H1 (cell line): Measurements from ENCODE around the gene RAI14.

Experiments used
- CHD2 ChIP-seq: IDR thresholded peaks from 2 replicates; pipeline ENCODE4 v1.6.1; 2012; ENCODE audit warnings: low read length, improper control_type of control experiment
- CTBP2 ChIP-seq: IDR thresholded peaks from 2 replicates; pipeline ENCODE4 v1.7.0; 2011; ENCODE audit warnings: borderline replicate concordance, mild to moderate bottlenecking, moderate library complexity, mixed read lengths, low read length; ENCODE audit not compliant: insufficient read depth, insufficient read length
- EZH2 ChIP-seq: fragments of 200-600 bp; sonication (generic); IDR thresholded peaks from 2 replicates; pipeline ENCODE4 v1.7.1; 2012; ENCODE audit warnings: low read depth, mild to moderate bottlenecking, moderate library complexity, low read length, inconsistent platforms; ENCODE audit not compliant: severe bottlenecking
- JUN ChIP-seq: IDR thresholded peaks from 2 replicates; pipeline ENCODE4 v1.6.1; 2011; ENCODE audit warnings: low read depth, mild to moderate bottlenecking, improper control_type of control experiment, low read length
- POLR2AphosphoS5 ChIP-seq: IDR thresholded peaks from 2 replicates; pipeline ENCODE4 v1.6.1; 2011; ENCODE audit warnings: low read depth, low read length
- TAF1 ChIP-seq: IDR thresholded peaks from 2 replicates; pipeline ENCODE4 v1.6.1; 2011; ENCODE audit warnings: mild to moderate bottlenecking, low read depth, low read length
- YY1 ChIP-seq: IDR thresholded peaks from 2 replicates; pipeline ENCODE4 v1.6.1; 2011; ENCODE audit warnings: low read depth, mild to moderate bottlenecking, low read length
- TF ChIP-seq, protein P1 (sequence below): IDR thresholded peaks from 2 replicates; pipeline ENCODE4 v1.6.1; 2012; ENCODE audit warnings: low read length, inconsistent platforms

DNA sequence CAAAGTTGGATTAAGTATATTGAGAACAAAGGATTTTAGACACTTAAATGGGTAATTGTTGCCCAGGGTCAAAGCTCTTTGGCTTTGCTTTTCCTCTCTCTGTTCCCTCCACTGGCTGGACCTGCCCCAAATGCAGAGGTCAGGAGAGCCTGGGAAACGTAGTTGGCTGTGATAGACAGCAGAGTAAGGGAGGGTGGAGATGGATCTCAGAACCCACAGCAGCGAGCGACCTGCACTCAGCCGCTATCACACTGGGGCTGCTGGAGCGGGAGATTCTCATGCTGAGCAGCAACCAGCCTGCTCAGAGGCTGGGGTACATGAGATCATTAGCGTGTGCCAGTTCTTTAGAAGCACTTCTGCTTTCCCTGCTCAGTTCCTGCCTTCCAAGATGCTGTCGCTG is 111.1 kb downstream of the RAI14 start:
- TF ChIP-seq, protein P1, sequence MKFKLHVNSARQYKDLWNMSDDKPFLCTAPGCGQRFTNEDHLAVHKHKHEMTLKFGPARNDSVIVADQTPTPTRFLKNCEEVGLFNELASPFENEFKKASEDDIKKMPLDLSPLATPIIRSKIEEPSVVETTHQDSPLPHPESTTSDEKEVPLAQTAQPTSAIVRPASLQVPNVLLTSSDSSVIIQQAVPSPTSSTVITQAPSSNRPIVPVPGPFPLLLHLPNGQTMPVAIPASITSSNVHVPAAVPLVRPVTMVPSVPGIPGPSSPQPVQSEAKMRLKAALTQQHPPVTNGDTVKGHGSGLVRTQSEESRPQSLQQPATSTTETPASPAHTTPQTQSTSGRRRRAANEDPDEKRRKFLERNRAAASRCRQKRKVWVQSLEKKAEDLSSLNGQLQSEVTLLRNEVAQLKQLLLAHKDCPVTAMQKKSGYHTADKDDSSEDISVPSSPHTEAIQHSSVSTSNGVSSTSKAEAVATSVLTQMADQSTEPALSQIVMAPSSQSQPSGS = no peak
- TF ChIP-seq EZH2 (no peak), CTBP2 (no peak), YY1 (no peak), JUN (no peak), TAF1 (no peak), CHD2 (no peak), POLR2AphosphoS5 (no peak)
